Sigmoid colon (tissue), 4 donors: Measurements from ENCODE around the gene APRT.

ENCODE experiments used
- CTCF ChIP-seq, 4 experiments: fragments of 450-650 bp in 3 of 4; fragments of 200-600 bp in 1 of 4; IDR thresholded peaks; one replicate each; pipeline ENCODE4 v1.5.1; 2016 to 2019; ENCODE audit warnings: antibody characterized with exemption in 4 of 4, mild to moderate bottlenecking in 3 of 4, moderate library complexity in 2 of 4
- EP300 ChIP-seq, 4 donors: sonication (generic); formaldehyde crosslinking; IDR thresholded peaks; one replicate each; pipeline ENCODE4 v1.6.1; 2017; ENCODE audit warnings: antibody characterized with exemption in 4 of 4
- POLR2A ChIP-seq, 2 donors: fragments of 450-650 bp; IDR thresholded peaks; one replicate each; pipeline ENCODE4 v1.6.1; 2016; ENCODE audit warnings: antibody characterized with exemption in 2 of 2, mild to moderate bottlenecking in 2 of 2, moderate library complexity in 2 of 2

GRCh38 chr16:88830783-88831182 lies 19.1 kb upstream of the APRT start:
- TF ChIP-seq CTCF (IDR thresholded peaks at IDR 0.05) (no peak), EP300 (IDR thresholded peaks at IDR 0.05) (no peak), POLR2A (IDR thresholded peaks at IDR 0.05) (no peak)
